ENCODE data around the gene ADM2.

Gene ADM2

GRCh38 chr22:50487290-50488005, 6.1 kb downstream of the ADM2 start:
- DNase-seq, result no peak

- no peak for DNase-seq
Measured at GRCh38 chr22:50488006-50488677, 6.8 kb downstream of the ADM2 start.

- DNase-seq, result no peak
Measured at GRCh38 chr22:50488886-50489285, 7.5 kb downstream of the ADM2 start.

- no peak for DNase-seq
Measured at GRCh38 chr22:50489363-50490243, 8.3 kb downstream of the ADM2 start.

DNA sequence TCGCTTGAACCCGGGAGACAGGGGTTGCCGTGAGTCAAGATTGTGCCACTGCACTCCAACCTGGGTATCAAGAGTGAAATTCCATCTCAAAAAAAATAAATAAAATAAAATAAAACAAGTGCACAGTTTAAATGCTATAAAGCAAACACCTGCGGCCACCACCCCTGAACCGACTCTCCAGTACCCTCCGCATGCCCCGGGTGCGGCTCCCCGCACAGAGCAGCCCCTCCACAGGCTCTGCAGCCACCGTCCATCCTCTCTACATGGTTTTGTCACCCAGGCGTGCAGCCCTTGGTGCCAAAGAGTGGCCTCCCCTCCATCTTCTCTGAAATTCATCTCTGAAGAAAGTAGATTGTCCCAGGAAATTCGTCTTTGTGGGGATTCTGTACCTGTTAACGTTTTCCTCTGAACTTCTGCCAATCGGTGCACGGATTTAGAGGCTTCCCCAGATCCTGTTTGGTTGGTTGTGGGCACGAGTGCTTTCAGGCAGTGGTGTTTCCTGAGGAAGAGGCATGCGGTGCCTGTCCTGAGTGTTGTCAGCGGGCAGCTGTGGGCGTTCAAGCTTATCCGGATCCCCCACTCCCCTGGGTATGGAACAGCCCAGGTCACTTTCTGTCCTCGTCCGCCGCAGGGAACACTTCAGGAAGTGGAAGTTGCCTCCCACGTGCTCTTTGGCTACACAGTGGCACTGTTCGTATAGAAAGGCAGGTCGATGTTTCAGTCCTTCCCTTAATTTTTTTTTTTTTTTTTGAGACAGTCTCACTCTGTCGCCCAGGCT, 9.4 kb downstream of the ADM2 start:
- no peak for DNase-seq

GRCh38 chr22:50497093-50497492, 15.8 kb downstream of the ADM2 start:
- no peak for DNase-seq

DNA sequence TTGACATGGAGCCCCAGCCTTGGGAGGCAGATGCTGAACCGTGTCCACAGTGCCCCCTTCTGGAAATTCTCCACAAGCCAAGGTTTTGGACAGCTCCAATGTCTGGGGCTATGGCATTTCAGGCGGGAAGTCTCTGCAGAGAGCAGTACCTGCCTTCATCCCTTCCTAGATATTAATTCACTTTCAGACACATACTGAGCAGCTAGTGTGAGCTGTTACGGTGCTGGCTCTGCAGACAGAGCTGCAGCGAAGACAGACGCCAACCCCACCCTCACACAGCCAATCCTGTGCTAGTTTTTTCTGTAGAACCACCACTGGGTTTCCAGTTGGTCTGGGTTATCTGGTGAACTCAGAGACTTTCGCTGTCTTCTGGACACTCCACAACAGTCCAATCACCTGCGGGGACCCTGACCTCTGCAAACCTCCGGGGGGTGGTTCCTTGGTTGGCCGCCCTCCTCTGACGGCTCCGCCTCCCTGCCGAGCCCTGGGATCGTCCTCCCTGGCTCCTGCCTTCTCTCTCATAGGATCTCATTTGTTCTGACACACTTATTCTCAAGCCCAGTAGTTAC, 17.1 kb downstream of the ADM2 start:
- peak; percentile 90 for DNase-seq

DNA sequence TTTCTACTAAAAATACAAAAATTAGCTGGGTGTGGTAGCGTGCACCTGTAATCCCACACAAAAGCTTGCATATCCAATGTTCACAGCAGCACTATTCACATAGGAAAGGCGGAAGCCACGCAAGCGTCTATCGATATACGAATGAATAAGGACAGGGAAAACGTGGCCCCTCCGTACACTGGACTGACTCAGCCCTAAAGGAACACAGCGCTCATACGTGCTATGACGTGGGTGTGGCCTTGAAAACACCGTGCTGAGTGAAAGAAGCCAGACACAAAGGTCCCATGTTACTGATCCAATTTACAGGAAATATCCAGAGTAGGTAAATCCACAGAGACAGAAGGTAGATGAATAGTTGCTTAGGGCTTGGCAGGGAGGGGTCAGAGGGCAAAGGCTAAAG, 19.1 kb downstream of the ADM2 start:
- DNase-seq, result no peak

DNA sequence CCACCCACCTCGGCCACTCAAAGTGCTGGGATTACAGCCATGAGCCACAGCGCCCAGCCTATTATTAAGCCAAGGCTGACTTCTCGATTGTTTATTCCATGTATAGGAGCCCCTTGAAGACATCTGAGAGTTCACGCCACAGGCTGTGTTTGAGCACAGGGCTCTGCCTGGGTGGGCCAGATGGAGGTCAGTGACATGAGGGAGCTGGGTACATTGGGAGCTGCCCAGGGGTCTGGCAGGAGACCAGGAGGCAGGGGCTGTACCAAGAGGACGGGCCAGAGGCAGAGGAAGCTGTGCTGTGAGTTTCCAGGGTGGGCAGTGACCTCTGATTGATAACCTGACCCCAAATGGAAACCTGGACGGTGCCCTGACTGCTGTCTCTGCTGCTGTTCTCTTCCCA, 20.8 kb downstream of the ADM2 start:
- no peak for DNase-seq

GRCh38 chr22:50502628-50503474, 21.5 kb downstream of the ADM2 start:
- no peak for DNase-seq

GRCh38 chr22:50503475-50504145, 22.3 kb downstream of the ADM2 start:
- DNase-seq, result peak; percentile 47

DNA sequence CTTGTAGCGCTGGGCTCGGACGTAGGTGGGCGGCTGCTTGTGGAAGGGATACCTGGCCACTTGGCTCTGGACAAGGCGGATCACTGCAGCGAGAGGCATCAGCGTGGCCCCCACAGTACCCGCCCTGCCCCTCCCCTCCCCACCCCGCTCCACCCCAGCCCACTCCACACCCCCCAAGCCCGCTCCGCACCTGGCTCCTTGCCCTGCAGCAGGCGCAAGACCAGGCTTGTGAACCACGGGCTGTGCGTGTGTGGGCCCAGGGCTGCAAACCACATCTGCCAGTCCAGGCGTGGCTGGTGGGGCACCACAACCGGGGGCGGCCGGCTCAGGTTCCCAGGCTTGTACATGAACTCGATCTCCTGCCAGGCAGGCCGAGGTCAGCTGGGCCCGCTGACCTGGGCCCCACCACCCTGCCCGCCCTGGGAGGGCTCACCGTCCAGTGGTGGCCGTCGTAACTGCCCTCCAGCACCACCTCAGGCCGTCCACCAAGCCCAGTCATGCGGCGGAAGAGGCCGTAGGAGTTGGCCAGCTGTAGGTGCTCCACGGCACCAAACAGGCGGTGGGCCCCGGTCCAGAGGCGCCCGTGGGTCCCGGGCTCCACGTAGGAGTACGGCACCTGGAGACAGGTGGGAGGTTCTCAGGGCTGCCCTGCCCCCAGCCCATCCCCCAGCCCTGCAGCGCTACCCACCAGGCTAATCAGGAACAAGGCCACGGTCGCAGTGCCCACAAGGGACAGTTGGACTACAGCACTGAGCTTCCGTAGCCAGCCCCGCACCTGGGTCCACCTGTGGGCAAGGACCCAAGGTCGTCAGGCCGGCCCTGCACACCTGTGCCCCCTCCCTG, 23.2 kb downstream of the ADM2 start:
- DNase-seq, result no peak

DNA sequence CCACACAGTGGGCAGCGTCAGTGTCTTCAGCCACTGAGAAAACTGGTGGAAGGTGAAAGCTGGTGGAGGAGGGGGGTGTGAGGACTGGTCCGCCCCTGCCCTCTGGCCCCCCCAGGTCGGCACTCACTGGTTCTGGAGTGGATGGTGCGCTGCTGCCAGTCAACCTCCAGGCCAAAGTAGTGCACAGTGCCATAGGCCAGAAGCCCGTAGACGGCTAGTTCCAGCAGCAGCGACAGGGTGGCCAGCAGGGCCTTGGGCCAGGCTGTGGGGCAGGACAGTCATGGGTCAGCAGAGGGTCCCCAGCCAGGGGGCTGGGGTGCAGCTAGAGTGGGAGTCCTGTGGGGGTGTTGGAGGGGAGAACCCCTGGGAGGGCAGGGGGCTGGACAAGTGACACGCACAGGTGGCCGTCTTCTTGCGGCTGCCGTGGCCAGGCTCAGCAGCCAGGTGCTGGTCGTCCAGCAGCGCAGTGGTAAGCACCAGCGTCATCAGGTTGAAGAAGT, 24.0 kb downstream of the ADM2 start:
- no peak for DNase-seq

- no peak for DNase-seq
Measured at GRCh38 chr22:50505776-50506610, 24.6 kb downstream of the ADM2 start.

DNA sequence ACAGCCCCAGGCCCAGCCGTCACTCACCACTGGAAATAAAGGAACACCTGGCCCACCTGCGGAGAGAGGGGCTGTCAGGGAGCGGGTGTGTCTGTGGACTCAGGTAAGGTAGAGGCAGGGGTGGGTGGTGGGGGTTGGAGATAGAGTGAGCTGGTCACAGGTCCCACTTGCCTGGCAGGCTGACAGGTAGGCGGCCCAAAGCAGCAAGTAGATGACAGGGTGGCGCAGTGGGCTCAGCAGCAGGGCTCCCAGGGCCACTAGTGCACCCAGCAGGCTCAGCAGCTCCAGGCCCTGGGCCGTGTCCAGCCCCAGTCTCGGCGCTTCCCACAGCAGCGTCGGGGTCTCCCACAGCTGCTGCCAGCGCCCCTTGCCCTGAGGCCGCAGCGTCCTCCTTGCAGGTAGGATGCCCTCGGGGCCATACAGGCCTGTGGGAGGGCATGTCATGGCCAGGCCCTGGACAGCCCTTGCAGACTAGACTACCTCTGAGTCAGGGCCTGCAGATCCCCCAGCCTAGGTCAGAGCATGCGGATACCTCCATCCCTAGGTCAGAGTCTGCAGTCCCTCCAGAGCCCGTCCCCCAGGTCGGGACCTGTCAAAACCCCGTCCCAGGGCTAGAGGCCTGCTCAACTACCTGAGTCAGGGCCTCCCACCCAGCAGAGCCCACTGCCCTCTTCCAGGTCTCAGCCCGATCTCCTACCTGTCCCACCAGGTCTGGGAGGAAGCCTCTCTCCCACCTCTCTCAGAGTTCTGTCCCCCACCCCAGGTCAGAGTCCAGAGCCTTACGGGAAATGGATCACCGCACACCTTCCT, 25.5 kb downstream of the ADM2 start:
- no peak for DNase-seq

DNA sequence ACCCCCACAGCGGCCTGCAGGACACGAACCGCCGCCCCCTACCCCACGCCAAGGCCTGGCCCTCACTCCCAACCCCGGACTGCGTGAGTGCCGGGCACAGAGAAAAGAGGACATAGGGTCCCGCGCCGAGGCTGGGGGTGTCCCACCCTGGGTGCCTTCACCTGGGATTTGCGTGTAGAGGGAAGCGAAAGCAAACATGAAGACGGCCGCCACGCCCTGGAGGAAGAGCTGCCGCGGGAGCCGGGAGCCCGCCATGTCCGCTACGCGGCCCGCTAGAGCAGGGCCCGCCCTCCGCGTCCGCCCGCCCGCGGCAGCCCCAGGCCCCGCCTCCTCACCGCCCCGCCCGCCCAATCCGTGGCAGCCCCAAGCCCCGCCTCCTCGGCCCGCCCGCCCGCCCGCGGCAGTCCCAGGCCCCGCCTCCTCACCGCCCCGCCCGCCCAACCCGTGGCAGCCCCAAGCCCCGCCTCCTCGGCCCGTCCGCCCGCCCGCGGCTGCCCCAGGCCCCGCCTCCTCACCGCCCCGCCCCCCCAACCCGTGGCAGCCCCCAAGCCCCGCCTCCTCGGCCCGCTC, 26.2 kb downstream of the ADM2 start, which contains the start of gene LMF2:
TSS of gene LMF2 (minus strand) at position 282 of the 570 bp plus-strand sequence. CDS start at position 255, 27 bp downstream.
- no peak for DNase-seq
